Measurements from ENCODE around the gene DGKI.

GRCh38 chr7:137869260-137869659 lies 22.5 kb upstream of the DGKI start:
- TF ChIP-seq CTCF (IDR thresholded peaks at IDR 0.05), result no peak
- TF ChIP-seq EZH2phosphoT487 (IDR thresholded peaks at IDR 0.05), result no peak
- TF ChIP-seq EZH2 (IDR thresholded peaks at IDR 0.05), result no peak

Data from neural progenitor cell (in vitro differentiated cells).